Testis (tissue), 3 donors: Measurements from ENCODE around the gene SYK. TPM values are rescaled to one million over a fixed set of nuclear protein-coding genes. Genes with fewer than 3 reads are reported as not detected.
A peak's percentile ranks its signal among the peaks of the same experiment; 100 is the strongest.

Experiments
- DNase-seq: peaks from one replicate; pipeline ENCODE4 v3.0.0-alpha.2; 2019
- H3K27ac ChIP-seq, 2 donors: fragments of 200-600 bp; sonication (generic); one replicate each; pipeline ENCODE4 v1.5.1; 2019
- H3K27me3 ChIP-seq: fragments of 200-600 bp; sonication (generic); one replicate; pipeline ENCODE4 v1.5.1; 2019
- H3K36me3 ChIP-seq: fragments of 200-600 bp; sonication (generic); one replicate; pipeline ENCODE4 v1.5.1; 2017; ENCODE audit warnings: low read depth; ENCODE audit errors: missing control alignments
- H3K4me1 ChIP-seq: fragments of 200-600 bp; sonication (generic); one replicate; pipeline ENCODE4 v1.5.1; 2019
- H3K4me3 ChIP-seq, 2 donors: fragments of 200-600 bp; sonication (generic); one replicate each; pipeline ENCODE4 v1.5.1; 2017 to 2019
- H3K9me3 ChIP-seq: fragments of 200-600 bp; sonication (generic); one replicate; pipeline ENCODE4 v1.5.1; 2017
- POLR2A ChIP-seq: fragments of 450-650 bp; IDR thresholded peaks from one replicate; pipeline ENCODE4 v1.6.1; 2017; ENCODE audit warnings: antibody characterized with exemption, mild to moderate bottlenecking, moderate library complexity
- WGBS, 2 donors: methylation state at CpG; one replicate each; pipeline ENCODE4 v1.1.5; 2018; 5-methylcytosine and 5-hydroxymethylcytosine counted together
- intact Hi-C: fragments of 100-400 bp; cut with DNase I; formaldehyde crosslinking; loops from one replicate; pipeline ENCODE4 v1.15.1; 2023; ENCODE audit warnings: low total_unique reads
- polyA plus RNA-seq: library from polyadenylated mRNA; stranded (reverse); fragments of 350-450 nt; fragmentation: Illumina TruSeq; extraction: RNeasy Lipid Tissue Mini Kit (QIAGEN cat#74804); gene quantifications from one replicate; pipeline ENCODE4 v1.2.3, GENCODE V29; 2014; ENCODE audit warnings: low read depth, low replicate concordance; ENCODE audit not compliant: insufficient read depth
- total RNA-seq, 2 donors: library from RNA; depleted of rRNA; stranded (reverse); fragments of >200 nt; gene quantifications; one replicate each; pipeline ENCODE4 v1.2.3, GENCODE V29; 2016
- TF ChIP-seq, protein P1 (sequence below), 3 experiments: fragments of 450-650 bp in 2 of 3; fragments of 200-600 bp in 1 of 3; sonication (generic) in 1 of 3; IDR thresholded peaks; one replicate each; pipeline ENCODE4 v1.5.1; 2016 to 2019; ENCODE audit warnings: antibody characterized with exemption in 3 of 3, mild to moderate bottlenecking in 2 of 3, moderate library complexity in 1 of 3

Gene SYK
- total and polyA plus RNA-seq, 3 donors from 2014 or later, result 22.0 to 51.1 (median 30.8) TPM

DNA sequence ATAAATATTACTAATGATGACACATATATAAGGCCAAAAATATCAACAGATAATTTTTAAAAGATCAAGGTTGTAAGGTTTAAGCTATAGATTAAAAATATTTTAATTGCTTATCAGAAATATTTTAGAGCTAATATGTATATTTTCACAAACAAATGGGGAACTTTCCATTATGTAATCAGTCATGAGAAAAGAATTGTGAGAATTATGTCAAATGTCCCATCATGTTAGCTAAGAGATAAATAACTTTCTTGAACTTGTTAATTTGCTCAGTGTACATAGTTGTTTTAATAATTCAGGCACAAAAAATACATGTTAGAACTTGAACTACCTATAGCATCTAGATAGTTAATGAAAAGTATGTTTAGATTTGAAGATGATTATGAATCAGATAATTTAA lies 67.7 kb downstream of the SYK start:
- no peak overlapping the region for H3K27ac ChIP-seq
- no peaks in the 10 kb centered on the region for H3K9me3 ChIP-seq
- no peaks in the 10 kb centered on the region for H3K36me3 ChIP-seq
- DNase-seq, result no peak
- no peak for TF ChIP-seq POLR2A
- TF ChIP-seq, protein P1, sequence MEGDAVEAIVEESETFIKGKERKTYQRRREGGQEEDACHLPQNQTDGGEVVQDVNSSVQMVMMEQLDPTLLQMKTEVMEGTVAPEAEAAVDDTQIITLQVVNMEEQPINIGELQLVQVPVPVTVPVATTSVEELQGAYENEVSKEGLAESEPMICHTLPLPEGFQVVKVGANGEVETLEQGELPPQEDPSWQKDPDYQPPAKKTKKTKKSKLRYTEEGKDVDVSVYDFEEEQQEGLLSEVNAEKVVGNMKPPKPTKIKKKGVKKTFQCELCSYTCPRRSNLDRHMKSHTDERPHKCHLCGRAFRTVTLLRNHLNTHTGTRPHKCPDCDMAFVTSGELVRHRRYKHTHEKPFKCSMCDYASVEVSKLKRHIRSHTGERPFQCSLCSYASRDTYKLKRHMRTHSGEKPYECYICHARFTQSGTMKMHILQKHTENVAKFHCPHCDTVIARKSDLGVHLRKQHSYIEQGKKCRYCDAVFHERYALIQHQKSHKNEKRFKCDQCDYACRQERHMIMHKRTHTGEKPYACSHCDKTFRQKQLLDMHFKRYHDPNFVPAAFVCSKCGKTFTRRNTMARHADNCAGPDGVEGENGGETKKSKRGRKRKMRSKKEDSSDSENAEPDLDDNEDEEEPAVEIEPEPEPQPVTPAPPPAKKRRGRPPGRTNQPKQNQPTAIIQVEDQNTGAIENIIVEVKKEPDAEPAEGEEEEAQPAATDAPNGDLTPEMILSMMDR (IDR thresholded peaks at IDR 0.05), result no peak
- H3K4me1 ChIP-seq, result no peaks in the 10 kb centered on the region
- intact Hi-C loops, result no loop called here
- H3K27me3 ChIP-seq, result no peaks in the 10 kb centered on the region
- no peak overlapping the region for H3K4me3 ChIP-seq

DNA sequence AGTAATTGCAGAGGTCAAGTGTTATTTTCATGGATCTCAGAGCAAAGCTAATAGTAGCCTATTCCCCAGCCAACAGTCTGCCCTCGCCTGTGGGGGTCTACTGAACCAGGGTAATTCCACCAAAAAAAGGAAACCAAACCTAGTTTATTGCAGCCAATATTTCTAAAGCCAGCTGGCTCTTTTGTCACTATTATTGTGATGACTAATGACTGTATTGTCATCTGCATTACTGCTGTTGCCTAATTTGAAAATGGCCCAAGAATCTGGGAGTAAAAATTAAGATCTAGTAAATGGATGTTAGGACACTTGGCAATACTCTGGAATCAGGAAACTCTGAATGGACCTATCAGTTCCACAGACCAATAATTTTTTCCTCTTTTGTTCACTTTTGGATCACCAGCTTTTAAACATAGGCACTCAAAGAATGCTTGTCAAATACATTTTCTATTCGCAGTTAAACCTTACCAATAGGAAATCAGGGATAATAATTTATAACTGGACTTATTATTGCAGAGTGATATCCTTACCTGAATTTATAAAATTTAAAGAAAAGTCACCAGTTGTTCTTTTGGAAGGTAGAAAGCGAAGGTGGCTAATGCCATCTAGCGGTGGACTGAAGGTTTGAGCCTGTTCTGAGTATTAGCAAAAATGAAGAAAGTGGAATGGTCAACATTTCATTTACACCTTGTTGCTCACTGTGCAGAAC lies 69.2 kb downstream of the SYK start:
- intact Hi-C loops, result no loop called here
- Histone ChIP-seq H3K4me1 (no peaks in the 10 kb centered on the region), H3K9me3 (no peaks in the 10 kb centered on the region), H3K27ac (no peak overlapping the region), H3K4me3 (no peak overlapping the region), H3K27me3 (no peaks in the 10 kb centered on the region), H3K36me3 (no peaks in the 10 kb centered on the region)
- 26 to 35% methylated on average over 4 of the region's 4 CpGs for WGBS, 2 donors
- peak; percentile 48 for DNase-seq
- TF ChIP-seq POLR2A, result no peak
- TF ChIP-seq, protein P1 (IDR thresholded peaks at IDR 0.05), result peak; percentile 62 to 77 (median 72)

DNA sequence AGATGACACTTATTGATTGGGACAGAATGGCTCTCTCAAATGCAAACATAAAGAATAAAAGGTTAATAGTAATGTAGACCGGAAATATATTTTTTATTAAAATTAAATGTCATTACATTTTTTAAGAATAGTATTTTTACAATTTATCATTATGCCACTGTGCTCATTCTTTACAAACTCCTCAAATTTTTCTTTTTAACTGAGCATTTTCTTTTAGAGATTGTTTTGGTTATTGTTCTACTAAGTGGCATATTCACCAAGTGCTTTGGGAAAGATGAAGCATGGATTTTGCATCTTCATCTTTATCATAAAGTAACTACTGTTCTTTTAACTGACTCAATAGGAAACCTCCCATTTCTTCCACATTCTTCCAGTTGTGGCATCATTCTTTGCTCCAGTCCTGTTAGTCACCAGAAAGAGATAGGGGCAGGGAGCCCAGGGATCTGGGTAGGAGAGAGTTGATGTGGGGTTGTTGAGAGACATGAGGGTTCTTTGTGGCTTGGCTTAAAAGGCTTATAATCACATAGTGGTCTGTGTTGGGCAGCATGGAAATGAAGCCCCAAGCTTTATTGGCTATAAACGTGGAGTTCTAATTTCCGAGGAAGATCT lies 69.8 kb downstream of the SYK start:
- no peaks in the 10 kb centered on the region for H3K4me1 ChIP-seq
- H3K27me3 ChIP-seq, result no peaks in the 10 kb centered on the region
- TF ChIP-seq, protein P1 (IDR thresholded peaks at IDR 0.05), result no peak
- TF ChIP-seq POLR2A, result no peak
- DNase-seq, result no peak
- no peaks in the 10 kb centered on the region for H3K9me3 ChIP-seq
- intact Hi-C loops, result no loop called here
- no peak overlapping the region for H3K27ac ChIP-seq
- H3K36me3 ChIP-seq, result no peaks in the 10 kb centered on the region
- 51 to 52% methylated on average over 3 of the region's 3 CpGs for WGBS, 2 donors
- H3K4me3 ChIP-seq, result no peak overlapping the region

DNA sequence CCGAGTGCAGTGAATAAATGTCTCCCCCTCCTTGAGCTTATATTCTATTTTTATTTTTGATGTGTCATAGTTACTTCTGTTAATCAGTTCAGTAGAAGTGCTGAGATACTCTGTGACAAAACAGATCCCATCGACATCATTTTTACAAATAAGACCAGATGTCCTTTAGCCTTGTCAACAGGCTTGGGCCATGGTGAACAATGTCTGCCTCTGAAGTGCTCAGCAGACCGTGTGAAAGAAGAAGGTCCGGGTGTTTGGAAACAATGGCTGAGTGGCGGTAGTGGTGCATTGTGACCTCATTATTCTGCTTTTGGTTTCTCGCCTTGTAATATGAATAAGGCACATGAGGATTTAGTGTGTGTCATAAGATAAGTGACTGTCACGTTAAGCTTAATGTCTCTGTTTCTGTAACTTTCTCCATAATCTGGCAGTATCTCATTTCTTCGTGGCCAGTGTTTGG lies 71.2 kb downstream of the SYK start:
- 82 to 83% methylated on average over 8 of the region's 8 CpGs for WGBS, 2 donors
- Histone ChIP-seq H3K4me1 (no peaks in the 10 kb centered on the region), H3K36me3 (no peaks in the 10 kb centered on the region), H3K27me3 (no peaks in the 10 kb centered on the region), H3K4me3 (no peak overlapping the region), H3K27ac (no peak overlapping the region), H3K9me3 (no peaks in the 10 kb centered on the region)
- no peak for TF ChIP-seq POLR2A
- TF ChIP-seq, protein P1 (IDR thresholded peaks at IDR 0.05), result no peak
- intact Hi-C loops, result no loop called here
- no peak for DNase-seq

DNA sequence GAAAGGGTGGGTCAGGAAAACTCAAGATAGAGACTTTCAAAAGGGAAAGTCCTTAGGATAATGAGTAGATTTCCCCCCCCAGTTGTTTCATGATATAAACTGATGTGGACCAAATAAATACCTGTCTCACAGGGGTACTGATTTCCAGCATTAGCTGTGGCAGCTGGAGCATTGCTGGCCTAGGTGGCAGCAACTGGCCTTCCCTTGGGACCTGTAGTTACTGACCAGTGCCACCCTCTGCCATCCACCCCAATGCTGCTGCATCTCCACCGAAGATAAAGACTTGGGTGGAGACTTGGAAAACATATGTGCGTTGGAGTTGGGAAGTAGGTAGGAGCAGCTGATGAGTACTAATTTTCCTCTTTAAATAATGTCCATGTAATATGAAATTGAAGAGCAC lies 71.8 kb downstream of the SYK start:
- H3K36me3 ChIP-seq, result no peaks in the 10 kb centered on the region
- no peaks in the 10 kb centered on the region for H3K27me3 ChIP-seq
- no peaks in the 10 kb centered on the region for H3K9me3 ChIP-seq
- TF ChIP-seq, protein P1 (IDR thresholded peaks at IDR 0.05), result no peak
- no peak for TF ChIP-seq POLR2A
- DNase-seq, result no peak
- no peak overlapping the region for H3K4me3 ChIP-seq
- H3K27ac ChIP-seq, result no peak overlapping the region
- H3K4me1 ChIP-seq, result no peaks in the 10 kb centered on the region
- 87 to 88% methylated on average over 2 of the region's 2 CpGs for WGBS, 2 donors
- intact Hi-C loops, result no loop called here
